Liver (tissue), 3 donors: ENCODE results near the gene GFOD2.

ENCODE experiments used
- FOXA1 ChIP-seq: IDR thresholded peaks from 2 replicates; pipeline ENCODE4 v1.6.1; 2016; ENCODE audit warnings: antibody characterized with exemption
- GABPA ChIP-seq, 2 donors: IDR thresholded peaks in 1 of 2; conservative IDR thresholded peaks in 1 of 2; 2 replicates each; pipeline ENCODE4 v1.6.1; 2016; ENCODE audit warnings: antibody characterized with exemption in 2 of 2, mild to moderate bottlenecking in 1 of 2, moderate library complexity in 1 of 2
- HNF4G ChIP-seq: IDR thresholded peaks from 2 replicates; pipeline ENCODE4 v1.6.1; 2016; ENCODE audit warnings: antibody characterized with exemption
- NR2F2 ChIP-seq: IDR thresholded peaks from 2 replicates; pipeline ENCODE4 v1.6.1; 2016; ENCODE audit warnings: antibody characterized with exemption
- RAD21 ChIP-seq, 2 donors: IDR thresholded peaks; 2 replicates each; pipeline ENCODE4 v1.6.1; 2016; ENCODE audit warnings: antibody characterized with exemption in 2 of 2, mild to moderate bottlenecking in 2 of 2
- RXRA ChIP-seq, 2 donors: IDR thresholded peaks; 2 replicates each; pipeline ENCODE4 v1.6.1; 2017 to 2018; ENCODE audit warnings: antibody characterized with exemption in 2 of 2, mild to moderate bottlenecking in 1 of 2
- SP1 ChIP-seq: IDR thresholded peaks from 2 replicates; pipeline ENCODE4 v1.6.1; 2018; ENCODE audit warnings: antibody characterized with exemption, mild to moderate bottlenecking
- TAF1 ChIP-seq: conservative IDR thresholded peaks from 2 replicates; pipeline ENCODE4 v1.6.1; 2016; ENCODE audit warnings: antibody characterized with exemption, mild to moderate bottlenecking
- YY1 ChIP-seq: IDR thresholded peaks from 2 replicates; pipeline ENCODE4 v1.6.1; 2016; ENCODE audit warnings: antibody characterized with exemption, mild to moderate bottlenecking
- TF ChIP-seq, protein P1 (sequence below): fragments of 150-350 bp; IDR thresholded peaks from 2 replicates; pipeline ENCODE4 v1.5.1; 2017; ENCODE audit warnings: improper control_type of control experiment, low read depth, low read length; ENCODE audit not compliant: missing input control
- TF ChIP-seq, protein P2 (sequence below): IDR thresholded peaks from 2 replicates; pipeline ENCODE4 v1.6.1; 2016; ENCODE audit warnings: antibody characterized with exemption
- TF ChIP-seq, protein P3 (sequence below): IDR thresholded peaks from 2 replicates; pipeline ENCODE4 v1.6.1; 2016; ENCODE audit warnings: antibody characterized with exemption
- TF ChIP-seq, protein P4 (sequence below): IDR thresholded peaks from 2 replicates; pipeline ENCODE4 v1.6.1; 2016; ENCODE audit warnings: antibody characterized with exemption, mild to moderate bottlenecking
- TF ChIP-seq, protein P5 (sequence below): IDR thresholded peaks from 2 replicates; pipeline ENCODE4 v1.6.1; 2016; ENCODE audit warnings: antibody characterized with exemption
- donor health status: healthy.
- donor health status: healthy.

DNA sequence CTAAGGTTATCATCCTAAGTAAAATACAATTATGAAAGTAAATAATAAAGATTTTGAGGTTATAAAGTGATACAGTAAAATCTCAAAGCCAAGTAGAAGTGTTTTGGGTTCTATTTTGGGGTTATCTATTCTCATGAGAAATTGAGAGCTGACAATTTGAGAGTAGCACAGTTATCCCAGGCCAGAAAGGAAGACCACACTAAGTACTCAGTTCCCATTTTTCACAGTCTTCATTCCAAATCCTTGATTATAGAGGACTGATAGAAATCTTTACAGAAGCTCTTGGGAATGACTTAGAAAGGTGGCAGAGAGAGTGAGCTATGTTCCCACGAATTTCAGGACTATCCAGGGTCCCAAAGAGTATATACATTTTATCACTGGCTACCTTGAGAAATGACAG, 4.6 kb downstream of the GFOD2 start:
- TF ChIP-seq, protein P1, sequence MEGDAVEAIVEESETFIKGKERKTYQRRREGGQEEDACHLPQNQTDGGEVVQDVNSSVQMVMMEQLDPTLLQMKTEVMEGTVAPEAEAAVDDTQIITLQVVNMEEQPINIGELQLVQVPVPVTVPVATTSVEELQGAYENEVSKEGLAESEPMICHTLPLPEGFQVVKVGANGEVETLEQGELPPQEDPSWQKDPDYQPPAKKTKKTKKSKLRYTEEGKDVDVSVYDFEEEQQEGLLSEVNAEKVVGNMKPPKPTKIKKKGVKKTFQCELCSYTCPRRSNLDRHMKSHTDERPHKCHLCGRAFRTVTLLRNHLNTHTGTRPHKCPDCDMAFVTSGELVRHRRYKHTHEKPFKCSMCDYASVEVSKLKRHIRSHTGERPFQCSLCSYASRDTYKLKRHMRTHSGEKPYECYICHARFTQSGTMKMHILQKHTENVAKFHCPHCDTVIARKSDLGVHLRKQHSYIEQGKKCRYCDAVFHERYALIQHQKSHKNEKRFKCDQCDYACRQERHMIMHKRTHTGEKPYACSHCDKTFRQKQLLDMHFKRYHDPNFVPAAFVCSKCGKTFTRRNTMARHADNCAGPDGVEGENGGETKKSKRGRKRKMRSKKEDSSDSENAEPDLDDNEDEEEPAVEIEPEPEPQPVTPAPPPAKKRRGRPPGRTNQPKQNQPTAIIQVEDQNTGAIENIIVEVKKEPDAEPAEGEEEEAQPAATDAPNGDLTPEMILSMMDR = no peak
- TF ChIP-seq TAF1 (no peak), GABPA (IDR thresholded peaks at IDR 0.05 in 1 of 2, conservative IDR thresholded peaks at IDR 0.05 in 1 of 2) (no peak), RXRA (IDR thresholded peaks at IDR 0.05) (no peak), SP1 (no peak), YY1 (no peak), RAD21 (IDR thresholded peaks at IDR 0.05) (no peak), NR2F2 (no peak), HNF4G (no peak), FOXA1 (no peak)
- TF ChIP-seq, protein P2, sequence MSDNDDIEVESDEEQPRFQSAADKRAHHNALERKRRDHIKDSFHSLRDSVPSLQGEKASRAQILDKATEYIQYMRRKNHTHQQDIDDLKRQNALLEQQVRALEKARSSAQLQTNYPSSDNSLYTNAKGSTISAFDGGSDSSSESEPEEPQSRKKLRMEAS = no peak
- TF ChIP-seq, protein P3, sequence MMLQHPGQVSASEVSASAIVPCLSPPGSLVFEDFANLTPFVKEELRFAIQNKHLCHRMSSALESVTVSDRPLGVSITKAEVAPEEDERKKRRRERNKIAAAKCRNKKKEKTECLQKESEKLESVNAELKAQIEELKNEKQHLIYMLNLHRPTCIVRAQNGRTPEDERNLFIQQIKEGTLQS = no peak
- TF ChIP-seq, protein P4, sequence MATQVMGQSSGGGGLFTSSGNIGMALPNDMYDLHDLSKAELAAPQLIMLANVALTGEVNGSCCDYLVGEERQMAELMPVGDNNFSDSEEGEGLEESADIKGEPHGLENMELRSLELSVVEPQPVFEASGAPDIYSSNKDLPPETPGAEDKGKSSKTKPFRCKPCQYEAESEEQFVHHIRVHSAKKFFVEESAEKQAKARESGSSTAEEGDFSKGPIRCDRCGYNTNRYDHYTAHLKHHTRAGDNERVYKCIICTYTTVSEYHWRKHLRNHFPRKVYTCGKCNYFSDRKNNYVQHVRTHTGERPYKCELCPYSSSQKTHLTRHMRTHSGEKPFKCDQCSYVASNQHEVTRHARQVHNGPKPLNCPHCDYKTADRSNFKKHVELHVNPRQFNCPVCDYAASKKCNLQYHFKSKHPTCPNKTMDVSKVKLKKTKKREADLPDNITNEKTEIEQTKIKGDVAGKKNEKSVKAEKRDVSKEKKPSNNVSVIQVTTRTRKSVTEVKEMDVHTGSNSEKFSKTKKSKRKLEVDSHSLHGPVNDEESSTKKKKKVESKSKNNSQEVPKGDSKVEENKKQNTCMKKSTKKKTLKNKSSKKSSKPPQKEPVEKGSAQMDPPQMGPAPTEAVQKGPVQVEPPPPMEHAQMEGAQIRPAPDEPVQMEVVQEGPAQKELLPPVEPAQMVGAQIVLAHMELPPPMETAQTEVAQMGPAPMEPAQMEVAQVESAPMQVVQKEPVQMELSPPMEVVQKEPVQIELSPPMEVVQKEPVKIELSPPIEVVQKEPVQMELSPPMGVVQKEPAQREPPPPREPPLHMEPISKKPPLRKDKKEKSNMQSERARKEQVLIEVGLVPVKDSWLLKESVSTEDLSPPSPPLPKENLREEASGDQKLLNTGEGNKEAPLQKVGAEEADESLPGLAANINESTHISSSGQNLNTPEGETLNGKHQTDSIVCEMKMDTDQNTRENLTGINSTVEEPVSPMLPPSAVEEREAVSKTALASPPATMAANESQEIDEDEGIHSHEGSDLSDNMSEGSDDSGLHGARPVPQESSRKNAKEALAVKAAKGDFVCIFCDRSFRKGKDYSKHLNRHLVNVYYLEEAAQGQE = no peak
- TF ChIP-seq, protein P5, sequence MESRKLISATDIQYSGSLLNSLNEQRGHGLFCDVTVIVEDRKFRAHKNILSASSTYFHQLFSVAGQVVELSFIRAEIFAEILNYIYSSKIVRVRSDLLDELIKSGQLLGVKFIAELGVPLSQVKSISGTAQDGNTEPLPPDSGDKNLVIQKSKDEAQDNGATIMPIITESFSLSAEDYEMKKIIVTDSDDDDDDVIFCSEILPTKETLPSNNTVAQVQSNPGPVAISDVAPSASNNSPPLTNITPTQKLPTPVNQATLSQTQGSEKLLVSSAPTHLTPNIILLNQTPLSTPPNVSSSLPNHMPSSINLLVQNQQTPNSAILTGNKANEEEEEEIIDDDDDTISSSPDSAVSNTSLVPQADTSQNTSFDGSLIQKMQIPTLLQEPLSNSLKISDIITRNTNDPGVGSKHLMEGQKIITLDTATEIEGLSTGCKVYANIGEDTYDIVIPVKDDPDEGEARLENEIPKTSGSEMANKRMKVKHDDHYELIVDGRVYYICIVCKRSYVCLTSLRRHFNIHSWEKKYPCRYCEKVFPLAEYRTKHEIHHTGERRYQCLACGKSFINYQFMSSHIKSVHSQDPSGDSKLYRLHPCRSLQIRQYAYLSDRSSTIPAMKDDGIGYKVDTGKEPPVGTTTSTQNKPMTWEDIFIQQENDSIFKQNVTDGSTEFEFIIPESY = no peak
